Retinal pigment epithelial cell (primary cell): ENCODE measurements around the gene SPRTN.
A peak's percentile ranks its signal among the peaks of the same experiment; 100 is the strongest.

Experiments used
- DNase-seq: peaks from one replicate; pipeline ENCODE4 v3.0.0-alpha.2; 2010; ENCODE audit warnings: low read depth
- H3K4me3 ChIP-seq: 2 replicates; pipeline ENCODE4 v1.5.1; 2011; ENCODE audit warnings: mild to moderate bottlenecking, low read length, control low read depth, moderate library complexity
- CTCF ChIP-seq: conservative IDR thresholded peaks from 2 replicates; pipeline ENCODE4 v1.5.1; 2011; ENCODE audit warnings: low read depth, low read length, control low read depth, inconsistent platforms

SPRTN gene

GRCh38 chr1:231313661-231314060 is 24.4 kb upstream of the SPRTN start:
- H3K4me3 ChIP-seq, result no peak overlapping the region
- no peak for DNase-seq
- TF ChIP-seq CTCF, result no peak

GRCh38 chr1:231315887-231316286 is 22.2 kb upstream of the SPRTN start:
- no peak for DNase-seq
- peak; percentile 67 for TF ChIP-seq CTCF
- H3K4me3 ChIP-seq, result no peak overlapping the region

GRCh38 chr1:231317306-231318014 is 20.6 kb upstream of the SPRTN start:
- TF ChIP-seq CTCF, result no peak
- DNase-seq, result no peak
- H3K4me3 ChIP-seq, result no peak overlapping the region

- no peak for TF ChIP-seq CTCF
- DNase-seq, result no peak
- no peak overlapping the region for H3K4me3 ChIP-seq
These were observed 20.1 kb upstream of the SPRTN start for GRCh38 chr1:231318015-231318355.

- no peak for TF ChIP-seq CTCF
- H3K4me3 ChIP-seq, result no peak overlapping the region
- DNase-seq, result no peak
These were observed 19.5 kb upstream of the SPRTN start for GRCh38 chr1:231318568-231318967.

GRCh38 chr1:231319080-231319479 is 19.0 kb upstream of the SPRTN start:
- no peak for DNase-seq
- no peak overlapping the region for H3K4me3 ChIP-seq
- TF ChIP-seq CTCF, result no peak

- no peak overlapping the region for H3K4me3 ChIP-seq
- DNase-seq, result no peak
- TF ChIP-seq CTCF, result peak; percentile 20
These were observed 15.1 kb upstream of the SPRTN start for GRCh38 chr1:231322880-231323530.
